Testis (tissue), 2 donors: Measurements from ENCODE around the gene POMT2.

Experiments used
- CTCF ChIP-seq, 3 experiments: fragments of 450-650 bp in 2 of 3; fragments of 200-600 bp in 1 of 3; sonication (generic) in 1 of 3; IDR thresholded peaks; one replicate each; pipeline ENCODE4 v1.5.1; 2016 to 2019; ENCODE audit warnings: antibody characterized with exemption in 3 of 3, mild to moderate bottlenecking in 2 of 3, moderate library complexity in 1 of 3
- POLR2A ChIP-seq: fragments of 450-650 bp; IDR thresholded peaks from one replicate; pipeline ENCODE4 v1.6.1; 2017; ENCODE audit warnings: antibody characterized with exemption, mild to moderate bottlenecking, moderate library complexity

GRCh38 chr14:77260631-77261030, 60.1 kb downstream of the POMT2 start:
- TF ChIP-seq POLR2A (no peak), CTCF (IDR thresholded peaks at IDR 0.05) (no peak)
